KMS-11 (cell line): ENCODE results near the gene CHD5.

Experiments
- H2AFZ ChIP-seq: fragments of 200-600 bp; sonication (generic); 2 replicates; pipeline ENCODE4 v1.6.1; 2016; ENCODE audit warnings: antibody characterized with exemption, mixed run types, low read depth
- H3K27ac ChIP-seq: fragments of 200-600 bp; sonication (generic); 2 replicates; pipeline ENCODE4 v1.6.1; 2016; ENCODE audit warnings: mild to moderate bottlenecking, mixed run types
- H3K27me3 ChIP-seq: fragments of 200-600 bp; sonication (generic); 2 replicates; pipeline ENCODE4 v1.6.1; 2017; ENCODE audit warnings: mild to moderate bottlenecking, low read depth, mixed run types, moderate library complexity; ENCODE audit not compliant: insufficient read depth
- H3K36me3 ChIP-seq: fragments of 200-600 bp; sonication (generic); 2 replicates; pipeline ENCODE4 v1.6.1; 2017; ENCODE audit warnings: mild to moderate bottlenecking, mixed run types; ENCODE audit not compliant: insufficient read depth
- H3K4me1 ChIP-seq: fragments of 200-600 bp; sonication (generic); 2 replicates; pipeline ENCODE4 v1.6.1; 2016; ENCODE audit warnings: mild to moderate bottlenecking, low read depth, mixed run types; ENCODE audit not compliant: poor library complexity, severe bottlenecking
- H3K4me2 ChIP-seq: fragments of 200-600 bp; sonication (generic); 2 replicates; pipeline ENCODE4 v1.7.0; 2016; ENCODE audit warnings: mild to moderate bottlenecking, mixed run types
- H3K4me3 ChIP-seq: fragments of 200-600 bp; sonication (generic); IDR thresholded peaks from 2 replicates; pipeline ENCODE4 v1.6.1; 2017; ENCODE audit warnings: low read depth, low read length, mixed read lengths; ENCODE audit not compliant: insufficient read depth
- H3K79me2 ChIP-seq: fragments of 200-600 bp; sonication (generic); 2 replicates; pipeline ENCODE4 v1.6.1; 2016; ENCODE audit warnings: low read depth, mixed run types; ENCODE audit not compliant: insufficient read depth
- H3K9ac ChIP-seq: fragments of 200-600 bp; sonication (generic); 2 replicates; pipeline ENCODE4 v1.6.1; 2016; ENCODE audit warnings: mild to moderate bottlenecking, mixed run types
- H4K20me1 ChIP-seq: fragments of 200-600 bp; sonication (generic); 2 replicates; pipeline ENCODE4 v1.6.1; 2016; ENCODE audit warnings: mild to moderate bottlenecking, mixed run types; ENCODE audit not compliant: insufficient read depth
- CTCF ChIP-seq: fragments of 200-600 bp; sonication (generic); conservative IDR thresholded peaks from 2 replicates; pipeline ENCODE4 v1.6.1; 2017; ENCODE audit warnings: low read depth, mild to moderate bottlenecking, antibody characterized with exemption, low read length, moderate library complexity, mixed read lengths

The CHD5 gene

GRCh38 chr1:6144175-6144574 is 35.9 kb downstream of the CHD5 start:
- Histone ChIP-seq H3K4me1 (peaks cover 4% of the 10 kb centered on the region), H3K27me3 (peaks cover 92% of the 10 kb centered on the region), H3K27ac (no peak overlapping the region), H3K79me2 (no peaks in the 10 kb centered on the region), H3K4me3 (no peak overlapping the region), H2AFZ (no peak overlapping the region), H4K20me1 (no peaks in the 10 kb centered on the region), H3K4me2 (no peak overlapping the region), H3K36me3 (no peaks in the 10 kb centered on the region), H3K9ac (no peak overlapping the region)
- no peak for TF ChIP-seq CTCF

- no peak for TF ChIP-seq CTCF
- Histone ChIP-seq H3K27me3 (peaks cover 95% of the 10 kb centered on the region), H3K79me2 (no peaks in the 10 kb centered on the region), H3K4me3 (no peak overlapping the region), H3K27ac (no peak overlapping the region), H3K9ac (no peak overlapping the region), H3K4me2 (no peak overlapping the region), H3K36me3 (no peaks in the 10 kb centered on the region), H2AFZ (no peak overlapping the region), H4K20me1 (no peaks in the 10 kb centered on the region), H3K4me1 (no peaks in the 10 kb centered on the region)
Observed at GRCh38 chr1:6143395-6143794, 36.7 kb downstream of the CHD5 start.

DNA sequence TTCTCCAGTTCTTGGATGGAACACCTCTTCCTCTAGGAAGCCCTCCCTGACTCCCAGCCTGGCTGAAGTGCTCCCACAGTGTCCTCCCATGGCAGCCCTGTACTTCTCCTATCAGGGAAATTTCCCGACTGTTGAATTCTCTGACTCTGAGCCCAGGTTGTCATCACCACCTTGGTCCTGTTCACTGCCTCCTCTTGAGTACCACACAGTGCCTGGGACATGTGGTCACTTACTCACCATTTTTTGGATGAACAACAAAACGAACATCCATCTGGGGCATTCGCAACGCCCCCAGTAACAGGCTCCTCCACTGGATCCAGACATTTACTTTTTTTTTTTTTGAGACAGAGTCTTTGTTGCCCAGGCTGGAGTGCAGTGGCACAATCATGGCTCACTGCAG is 37.4 kb downstream of the CHD5 start:
- H3K27me3 ChIP-seq, result peaks cover 95% of the 10 kb centered on the region

DNA sequence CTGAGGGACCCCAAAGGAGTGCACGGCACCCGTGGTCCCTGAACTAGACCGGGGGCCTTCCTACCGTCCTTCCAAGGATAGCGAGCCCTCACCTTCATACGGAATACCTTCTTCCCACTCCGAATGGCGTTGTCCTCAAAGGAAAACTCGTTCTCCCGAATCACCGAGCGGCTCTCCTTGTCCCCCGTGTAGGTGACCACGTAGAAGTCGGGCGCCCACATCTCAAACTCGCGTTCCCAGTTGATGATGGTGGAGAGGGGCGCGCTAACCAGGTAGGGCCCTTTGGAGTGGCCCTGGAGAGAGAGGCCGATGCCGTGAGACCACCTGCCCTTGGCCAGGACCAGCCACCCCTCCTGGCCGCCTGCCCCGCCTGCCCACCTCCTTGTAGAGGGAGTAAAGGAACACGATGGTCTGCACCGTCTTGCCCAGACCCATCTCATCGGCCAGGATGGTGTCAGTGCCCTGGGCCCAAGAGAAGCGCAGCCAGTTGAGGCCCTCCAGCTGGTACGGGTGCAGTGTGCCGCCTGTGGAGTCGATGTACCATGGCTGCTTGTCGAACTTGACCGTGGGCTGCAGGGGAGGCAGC is 38.0 kb downstream of the CHD5 start:
- Histone ChIP-seq H4K20me1 (no peaks in the 10 kb centered on the region), H3K27ac (no peak overlapping the region), H3K4me2 (no peak overlapping the region), H3K4me1 (no peaks in the 10 kb centered on the region), H3K36me3 (no peaks in the 10 kb centered on the region), H3K4me3 (no peak overlapping the region), H2AFZ (no peak overlapping the region), H3K27me3 (peaks cover 95% of the 10 kb centered on the region), H3K79me2 (no peaks in the 10 kb centered on the region), H3K9ac (no peak overlapping the region)
- TF ChIP-seq CTCF, result no peak

More for the DNA sequence above, 37.4 kb downstream of the CHD5 start:
- H3K27ac ChIP-seq, result no peak overlapping the region
- H3K9ac ChIP-seq, result no peak overlapping the region
- H3K4me3 ChIP-seq, result no peak overlapping the region
- H3K4me2 ChIP-seq, result no peak overlapping the region
- TF ChIP-seq CTCF, result no peak
- no peak overlapping the region for H2AFZ ChIP-seq
- no peaks in the 10 kb centered on the region for H3K36me3 ChIP-seq
- H3K79me2 ChIP-seq, result no peaks in the 10 kb centered on the region
- H3K4me1 ChIP-seq, result no peaks in the 10 kb centered on the region
- H4K20me1 ChIP-seq, result no peaks in the 10 kb centered on the region
